Measurements from ENCODE around the gene RBP5.

GRCh38 chr12:7129287-7129871 is 690 bp upstream of the RBP5 start:
- TF ChIP-seq CTCF (IDR thresholded peaks at IDR 0.05) (no peak), POLR2A (IDR thresholded peaks at IDR 0.05) (peak in 1 of 4 donors; percentile 5)
